GM19043 (cell line): Measurements from ENCODE around the gene PXMP4.
A peak's percentile ranks its signal among the peaks of the same experiment; 100 is the strongest.

Source experiments
- ATAC-seq: cut with Tn5 transposase; IDR thresholded peaks from one replicate; pipeline ENCODE4 v1.9.1; 2021; ENCODE audit warnings: low read depth; ENCODE audit not compliant: unreplicated experiment

Gene PXMP4

GRCh38 chr20:33686100-33686983, 33.8 kb downstream of the PXMP4 start, which contains the start of gene E2F1:
TSS of gene E2F1 (minus strand) at chr20:33686385. CDS start at chr20:33686264, 121 bp downstream.
- ATAC-seq: peak; percentile 67

- ATAC-seq: peak; percentile 43
Measured at GRCh38 chr20:33685328-33686099, 34.6 kb downstream of the PXMP4 start.

- no peak for ATAC-seq
Measured at GRCh38 chr20:33684533-33685327, 35.4 kb downstream of the PXMP4 start.

GRCh38 chr20:33681728-33682353, 38.3 kb downstream of the PXMP4 start:
- ATAC-seq: no peak

- ATAC-seq: no peak
Measured at GRCh38 chr20:33681288-33681687, 38.8 kb downstream of the PXMP4 start.

- ATAC-seq: no peak
Measured at GRCh38 chr20:33680686-33681085, 39.4 kb downstream of the PXMP4 start.

- peak; percentile 69 for ATAC-seq
Measured at GRCh38 chr20:33679758-33680485, 40.2 kb downstream of the PXMP4 start.

- ATAC-seq: no peak
Measured at GRCh38 chr20:33677991-33678702, 42.0 kb downstream of the PXMP4 start.

- ATAC-seq: no peak
Measured at GRCh38 chr20:33676652-33677645, 43.2 kb downstream of the PXMP4 start.

- ATAC-seq: no peak
Measured at GRCh38 chr20:33676121-33676520, 44.0 kb downstream of the PXMP4 start.

GRCh38 chr20:33675136-33675959, 44.8 kb downstream of the PXMP4 start:
- ATAC-seq: no peak

- ATAC-seq: peak; percentile 73
Measured at GRCh38 chr20:33674294-33675135, 45.6 kb downstream of the PXMP4 start, which contains the start of gene NECAB3. TSS of gene NECAB3 (minus strand) at chr20:33674428. CDS start at chr20:33674352, 76 bp downstream.

GRCh38 chr20:33673410-33674293, 46.5 kb downstream of the PXMP4 start:
- ATAC-seq: no peak

GRCh38 chr20:33673114-33673409, 47.0 kb downstream of the PXMP4 start:
- no peak for ATAC-seq

GRCh38 chr20:33672426-33673113, 47.5 kb downstream of the PXMP4 start:
- ATAC-seq: no peak
